DMS 273 treated with DMSO at 0.1 percent for 48 hours (cell line): ENCODE data around the gene URB1.
A peak's percentile ranks its signal among the peaks of the same experiment; 100 is the strongest.
"Not testable (repeated sequence)": the region's sequence is repeated elsewhere in the genome, so short reads cannot be mapped to it uniquely, and the experiment has no call there.

Experiments
- DNase-seq: peaks from one replicate; lab custom pipeline; 2025; lab: John Stamatoyannopoulos, UW

The URB1 gene, protein sequence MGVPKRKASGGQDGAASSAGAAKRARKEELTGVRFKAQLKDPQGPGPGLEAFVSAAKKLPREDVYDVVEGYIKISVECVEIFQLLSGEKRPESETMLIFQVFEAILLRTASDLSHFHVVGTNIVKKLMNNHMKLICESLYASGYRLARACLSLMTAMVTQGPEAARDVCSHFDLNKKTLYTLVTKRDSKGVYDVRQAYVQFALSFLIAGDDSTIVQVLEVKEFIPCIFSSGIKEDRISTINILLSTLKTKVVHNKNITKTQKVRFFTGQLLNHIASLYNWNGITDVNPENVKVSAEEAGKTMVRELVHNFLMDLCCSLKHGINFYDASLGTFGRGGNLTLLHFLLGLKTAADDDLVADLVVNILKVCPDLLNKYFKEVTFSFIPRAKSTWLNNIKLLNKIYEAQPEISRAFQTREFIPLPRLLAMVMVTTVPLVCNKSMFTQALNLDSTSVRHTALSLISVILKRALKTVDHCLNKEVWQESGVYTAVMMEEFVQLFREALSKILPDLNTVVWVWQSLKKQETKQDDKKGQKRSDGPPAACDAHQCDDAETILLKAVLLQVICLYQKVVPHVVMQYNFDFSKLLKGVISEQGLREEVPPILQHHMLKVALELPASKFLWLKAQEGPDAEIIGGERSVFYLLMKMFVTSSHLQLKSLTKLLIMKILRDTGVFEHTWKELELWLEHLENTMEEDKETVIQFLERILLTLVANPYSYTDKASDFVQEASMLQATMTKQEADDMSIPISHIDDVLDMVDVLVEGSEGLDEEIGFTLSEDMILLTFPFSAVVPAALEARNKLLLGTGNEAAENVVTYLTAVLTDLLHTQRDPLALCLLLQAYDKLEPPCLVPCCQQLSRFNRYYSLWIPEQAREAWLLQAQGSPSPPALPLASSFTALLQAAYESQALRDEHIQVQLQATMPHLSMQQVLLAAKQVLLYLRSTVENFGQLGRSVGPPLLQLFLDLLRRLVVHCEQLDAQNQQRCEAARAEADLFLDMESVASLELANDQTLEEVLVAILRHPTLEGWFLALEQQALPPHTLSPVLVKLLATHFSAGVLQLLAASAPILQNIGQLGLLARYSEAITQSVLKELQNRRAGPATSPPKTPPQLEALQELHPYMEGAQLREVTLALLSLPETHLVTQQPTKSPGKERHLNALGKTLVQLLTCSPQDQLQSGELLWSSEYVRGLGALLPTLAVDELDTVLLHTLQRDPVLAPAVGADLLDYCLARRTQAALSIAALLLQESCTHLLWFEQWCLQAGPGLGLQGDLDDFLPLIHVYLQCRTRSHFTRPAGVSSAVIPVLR (N-terminal part only)

DNA sequence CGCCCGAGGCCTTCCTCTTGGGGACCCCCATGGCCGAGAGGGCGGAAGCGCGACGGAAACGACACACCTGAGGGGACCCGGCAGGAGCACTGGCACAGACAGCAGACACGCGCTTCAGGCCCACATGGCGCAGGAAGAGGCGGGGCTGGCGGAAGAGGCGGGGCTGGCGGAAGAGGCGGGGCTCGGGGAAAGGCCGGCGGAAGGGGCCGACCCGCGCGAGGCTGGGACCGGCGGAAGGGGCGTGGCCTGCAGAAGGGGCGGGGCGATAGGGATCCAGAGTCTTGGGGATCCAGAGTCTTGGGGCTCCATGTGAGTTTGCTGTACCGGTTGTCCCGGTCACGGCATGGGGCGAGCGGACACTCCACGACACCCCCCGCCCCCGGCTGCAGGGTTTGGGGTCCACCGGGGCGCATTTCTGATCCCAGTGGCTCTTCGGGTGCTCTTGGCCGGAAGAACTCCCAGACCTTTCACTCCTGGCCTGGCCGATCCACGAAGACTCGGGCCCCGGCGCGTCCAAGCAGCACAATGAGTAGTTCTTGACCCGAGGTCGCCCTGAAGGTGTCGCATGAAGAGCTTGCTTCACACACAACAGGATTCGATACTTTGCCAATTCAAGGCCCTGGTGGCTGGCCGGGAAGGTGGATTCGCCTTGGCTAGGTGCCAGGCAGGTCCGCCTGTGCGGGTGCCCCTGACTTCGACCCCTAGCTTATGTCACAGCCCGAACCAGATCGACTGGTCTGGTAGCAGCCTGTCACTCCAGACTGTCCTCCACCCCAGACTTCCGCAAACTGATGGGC lies at the start of gene URB1:
URB1 (minus strand) TSS at position 133 of the 797 bp plus-strand sequence; CDS start at position 31, 102 bp downstream.
- DNase-seq = peak; percentile 53

DNA sequence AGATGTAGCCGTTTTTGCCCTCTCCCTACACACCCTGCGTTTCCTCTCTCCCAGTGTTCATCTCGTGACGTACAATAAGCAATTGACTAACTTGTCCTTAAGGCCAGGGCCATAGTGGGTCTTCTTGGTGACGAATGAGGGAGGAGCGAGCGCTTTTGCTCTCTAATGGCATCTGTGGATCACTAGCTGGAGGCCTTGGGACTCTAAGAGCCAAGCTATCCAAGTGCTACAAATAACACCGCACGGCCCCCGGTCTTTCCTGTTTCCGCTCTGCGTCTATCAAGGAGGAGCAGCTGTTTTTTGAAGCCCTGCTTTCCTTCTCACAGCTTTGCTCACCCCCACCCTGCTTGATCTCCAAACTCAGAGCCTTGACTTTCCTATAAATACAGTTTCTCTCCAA lies 44.9 kb upstream of the URB1 start:
- no peak for DNase-seq

DNA sequence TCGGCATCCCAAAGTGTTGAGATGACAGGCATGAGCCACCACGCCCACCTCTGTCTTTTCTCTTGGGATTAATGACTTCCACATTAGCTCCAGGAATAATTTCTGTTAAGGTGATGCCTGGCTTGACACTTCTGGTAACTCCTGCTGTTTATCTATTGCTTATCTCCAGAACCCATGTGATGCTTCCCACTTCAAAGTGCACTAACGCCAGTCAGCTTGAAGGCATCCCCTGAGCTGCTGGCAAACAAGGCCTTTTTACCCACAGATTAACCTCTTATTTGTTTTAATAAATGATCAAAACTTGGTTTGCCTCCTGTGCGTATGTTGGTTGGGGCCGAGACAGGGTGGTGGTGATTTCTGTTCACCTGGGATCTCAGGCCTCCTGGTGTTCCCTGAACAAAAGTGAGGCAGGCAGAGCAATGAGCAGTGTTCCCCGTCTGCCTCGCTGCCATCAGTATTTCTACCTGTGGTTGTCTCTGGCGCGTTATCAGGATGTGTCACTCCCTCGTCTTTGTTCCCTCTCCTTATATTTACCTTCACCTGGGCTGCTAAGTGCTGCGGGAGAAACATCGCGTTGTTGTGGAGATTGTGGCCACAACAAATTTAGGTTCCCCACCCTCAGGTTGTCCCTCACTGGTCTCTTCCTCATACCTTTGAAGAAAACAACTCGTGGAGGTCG lies 40.3 kb upstream of the URB1 start:
- not testable (repeated sequence) for DNase-seq

DNA sequence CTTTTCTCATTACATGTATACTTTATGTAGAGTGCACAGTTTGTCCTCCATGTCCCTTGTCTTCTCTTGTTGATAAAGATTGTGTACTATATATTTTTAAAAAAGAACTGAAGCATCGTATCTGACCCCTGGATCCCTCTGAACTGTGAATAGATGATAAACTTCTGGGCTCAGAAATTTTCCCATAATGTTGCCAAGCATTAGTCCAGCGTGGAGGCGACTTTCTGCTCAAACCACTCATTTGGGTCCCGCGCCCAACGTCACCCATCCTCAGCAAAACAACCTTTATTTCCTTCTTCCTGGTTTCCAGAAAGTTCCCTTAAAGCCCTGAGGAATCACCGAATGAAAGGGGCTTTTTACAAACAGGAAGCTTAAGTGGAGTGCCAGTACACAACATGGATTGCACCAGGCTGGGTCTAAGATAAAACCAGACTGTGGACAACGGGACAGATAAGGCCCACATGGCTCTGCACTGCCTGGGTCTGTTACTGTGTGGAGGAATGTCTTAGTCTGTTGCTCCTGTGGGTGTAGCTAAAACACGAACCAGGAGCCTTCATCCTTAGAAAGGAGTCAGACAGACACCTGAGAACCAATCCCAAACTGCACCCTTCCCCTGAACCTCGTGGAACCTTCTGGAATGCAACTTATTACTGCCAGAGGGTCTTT lies 35.3 kb upstream of the URB1 start:
- no peak for DNase-seq

DNA sequence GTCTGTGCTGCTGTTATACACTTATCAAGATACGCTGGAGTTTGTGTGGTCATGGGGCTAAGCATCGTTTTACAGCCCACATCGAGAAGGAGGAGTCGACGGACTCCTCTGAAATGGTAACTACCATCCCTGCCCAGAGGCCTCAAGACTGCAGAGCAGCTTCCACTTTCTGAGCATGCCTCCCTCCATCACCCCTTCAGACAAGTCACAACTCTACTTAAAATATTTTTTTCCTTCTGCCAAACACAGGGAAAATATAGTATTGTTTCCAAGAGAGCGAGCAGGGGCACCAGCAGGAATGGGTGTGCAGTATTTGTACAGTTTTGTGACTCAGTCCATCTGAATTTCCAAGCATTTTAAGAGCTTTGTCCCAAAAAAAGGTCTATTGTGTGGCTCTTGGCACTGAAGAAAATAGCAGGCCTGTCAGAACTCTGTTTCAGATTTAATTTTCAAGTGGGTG lies 33.8 kb upstream of the URB1 start:
- no peak for DNase-seq

DNA sequence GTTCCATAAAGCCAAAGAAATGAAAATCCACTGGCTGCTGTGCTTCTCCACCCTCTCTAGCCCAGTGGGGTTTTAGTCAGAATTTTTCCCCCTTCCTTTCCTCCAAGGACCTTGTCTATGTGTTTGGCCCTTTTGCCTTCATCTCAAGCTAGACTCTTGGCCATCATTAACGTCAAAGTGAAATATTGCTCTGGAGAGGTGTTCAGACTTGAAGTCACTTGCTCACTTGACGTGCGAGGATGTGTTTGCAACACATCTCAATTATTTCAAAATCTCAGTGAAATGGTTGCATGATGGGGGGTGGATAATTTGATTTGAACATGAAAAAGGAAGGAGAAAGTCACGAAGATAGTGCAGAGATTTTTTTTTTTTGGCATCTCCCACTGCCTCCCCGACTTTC lies 33.3 kb upstream of the URB1 start:
- DNase-seq = no peak

DNA sequence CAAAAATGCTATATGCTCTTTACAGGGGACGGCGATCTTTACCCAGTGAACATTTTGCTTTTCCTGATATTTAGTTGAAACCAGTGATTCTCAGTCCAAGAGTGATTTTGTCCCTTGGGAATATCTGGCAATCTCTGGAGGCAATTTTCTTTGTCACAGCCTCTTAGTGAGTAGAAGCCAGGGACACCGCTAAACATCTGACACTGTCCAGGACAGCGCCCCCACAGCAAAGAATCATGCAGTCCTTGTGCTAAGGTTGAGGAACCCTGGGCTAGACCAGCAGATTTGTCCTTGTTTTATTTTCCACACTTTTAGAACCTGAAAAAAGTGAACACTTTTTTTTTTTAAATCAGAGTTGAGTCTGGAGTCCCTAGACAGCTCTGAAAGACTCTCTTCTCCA lies 32.8 kb upstream of the URB1 start:
- no peak for DNase-seq

DNA sequence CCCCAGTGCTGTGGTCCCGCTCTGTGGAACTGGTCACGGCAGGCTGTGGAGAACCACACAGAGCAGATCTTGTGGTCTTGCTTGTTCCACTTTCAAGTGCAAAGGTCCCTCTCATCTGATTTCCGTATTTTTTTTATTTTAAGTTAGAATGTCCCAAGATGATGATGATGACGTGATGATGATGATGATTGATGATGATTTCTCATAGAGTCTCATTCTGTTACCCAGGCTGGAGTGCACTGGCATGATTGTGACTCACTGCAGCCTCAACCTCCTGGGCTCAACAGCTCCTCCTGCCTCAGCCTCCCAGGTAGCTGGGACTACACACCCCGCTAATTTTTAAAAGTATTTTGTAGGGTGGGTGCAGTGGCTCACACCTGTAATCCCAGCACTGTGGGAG lies 31.9 kb upstream of the URB1 start:
- no peak for DNase-seq

DNA sequence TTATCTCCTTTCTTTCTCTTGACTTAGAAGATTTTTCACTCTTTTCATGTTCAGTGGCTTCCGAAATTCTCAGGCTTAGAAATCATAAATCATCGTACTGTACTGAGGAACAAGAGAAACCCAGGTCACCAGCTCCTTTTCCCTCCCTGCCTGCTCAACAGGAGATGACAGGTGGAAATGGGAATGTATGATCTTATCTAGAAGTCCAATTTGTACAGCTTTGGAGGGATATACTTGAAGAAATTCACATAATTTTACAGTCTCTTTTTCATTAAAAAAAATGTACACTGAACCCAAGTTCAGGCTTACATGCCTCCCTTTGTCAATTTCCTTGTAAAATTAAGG lies 31.4 kb upstream of the URB1 start:
- no peak for DNase-seq

DNA sequence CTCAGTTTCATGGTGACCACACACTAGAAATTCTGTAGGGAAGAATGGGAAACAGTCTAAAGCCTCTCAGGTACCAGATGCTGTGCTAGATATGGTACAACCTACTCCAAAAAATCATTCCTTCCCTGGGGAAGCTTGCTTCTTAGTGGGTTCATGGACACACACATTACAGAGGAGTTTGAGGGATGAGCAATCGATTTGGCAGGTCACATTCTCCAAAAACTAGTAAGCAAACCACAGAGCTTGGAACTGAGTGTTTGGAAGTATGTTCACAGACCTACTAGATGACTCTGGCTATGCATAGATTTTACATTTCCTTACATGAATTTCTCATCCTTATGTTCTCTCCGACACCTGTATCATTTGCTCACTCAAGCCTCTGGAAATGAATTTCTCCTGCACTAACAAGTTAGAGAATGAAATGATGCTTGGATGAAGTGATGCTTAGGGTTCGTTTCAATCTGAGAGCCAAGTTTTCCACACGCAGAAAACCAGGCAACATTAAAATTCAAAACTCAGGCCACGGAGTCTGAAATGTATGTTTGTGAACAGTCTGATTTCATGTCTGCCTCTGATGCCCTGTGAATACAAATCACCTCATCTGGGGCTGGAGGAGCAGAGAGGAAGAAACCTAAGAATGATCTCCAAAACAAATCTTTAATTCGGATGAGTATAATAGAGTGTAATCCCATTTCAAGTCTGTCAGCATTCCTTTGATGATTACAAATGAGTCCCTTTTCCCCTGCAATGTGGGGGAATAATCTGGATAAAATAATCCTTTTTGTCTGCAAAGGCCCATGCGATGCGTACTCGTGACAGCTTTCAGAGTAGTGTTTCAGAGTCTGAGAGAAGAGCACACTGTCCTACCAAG lies 30.7 kb upstream of the URB1 start:
- DNase-seq = no peak

DNA sequence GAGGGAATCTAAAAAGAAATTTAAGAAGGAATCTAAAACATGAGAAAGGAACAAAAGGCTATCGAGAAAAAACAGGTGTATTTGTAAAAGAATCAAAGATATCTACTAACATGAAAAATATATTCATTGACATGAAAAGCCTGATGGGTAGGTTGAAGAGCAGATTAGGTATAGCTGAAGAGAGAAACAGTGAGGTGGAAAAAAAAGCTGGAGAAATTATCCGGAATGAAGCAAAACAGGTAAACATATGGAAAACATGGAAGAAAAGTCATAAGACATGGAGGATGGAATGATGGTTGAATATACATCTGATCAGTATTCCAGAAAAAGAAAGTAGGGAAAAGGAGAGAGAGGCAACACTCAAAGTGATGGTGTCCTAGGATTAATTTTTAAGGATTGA lies 29.3 kb upstream of the URB1 start:
- DNase-seq = no peak

DNA sequence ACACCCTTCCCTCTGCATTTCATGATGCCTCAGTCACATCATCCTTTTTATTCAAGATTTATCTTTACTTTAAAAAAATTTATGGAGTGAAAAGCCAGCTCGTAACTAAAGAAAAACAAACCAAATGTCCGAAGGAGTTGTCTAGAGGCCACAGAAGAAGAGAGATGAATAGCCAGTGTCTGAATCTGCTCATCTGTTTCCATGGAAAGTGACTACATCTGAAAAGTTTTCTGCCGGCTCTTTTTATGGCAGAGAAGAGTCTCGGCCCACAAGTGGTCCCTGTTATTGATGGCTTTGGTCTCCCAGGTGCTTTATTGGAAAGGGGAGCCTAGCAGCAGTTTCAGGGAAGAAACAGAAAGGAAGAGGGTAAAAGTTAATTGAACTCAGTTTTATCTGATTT lies 25.3 kb upstream of the URB1 start:
- DNase-seq = no peak

DNA sequence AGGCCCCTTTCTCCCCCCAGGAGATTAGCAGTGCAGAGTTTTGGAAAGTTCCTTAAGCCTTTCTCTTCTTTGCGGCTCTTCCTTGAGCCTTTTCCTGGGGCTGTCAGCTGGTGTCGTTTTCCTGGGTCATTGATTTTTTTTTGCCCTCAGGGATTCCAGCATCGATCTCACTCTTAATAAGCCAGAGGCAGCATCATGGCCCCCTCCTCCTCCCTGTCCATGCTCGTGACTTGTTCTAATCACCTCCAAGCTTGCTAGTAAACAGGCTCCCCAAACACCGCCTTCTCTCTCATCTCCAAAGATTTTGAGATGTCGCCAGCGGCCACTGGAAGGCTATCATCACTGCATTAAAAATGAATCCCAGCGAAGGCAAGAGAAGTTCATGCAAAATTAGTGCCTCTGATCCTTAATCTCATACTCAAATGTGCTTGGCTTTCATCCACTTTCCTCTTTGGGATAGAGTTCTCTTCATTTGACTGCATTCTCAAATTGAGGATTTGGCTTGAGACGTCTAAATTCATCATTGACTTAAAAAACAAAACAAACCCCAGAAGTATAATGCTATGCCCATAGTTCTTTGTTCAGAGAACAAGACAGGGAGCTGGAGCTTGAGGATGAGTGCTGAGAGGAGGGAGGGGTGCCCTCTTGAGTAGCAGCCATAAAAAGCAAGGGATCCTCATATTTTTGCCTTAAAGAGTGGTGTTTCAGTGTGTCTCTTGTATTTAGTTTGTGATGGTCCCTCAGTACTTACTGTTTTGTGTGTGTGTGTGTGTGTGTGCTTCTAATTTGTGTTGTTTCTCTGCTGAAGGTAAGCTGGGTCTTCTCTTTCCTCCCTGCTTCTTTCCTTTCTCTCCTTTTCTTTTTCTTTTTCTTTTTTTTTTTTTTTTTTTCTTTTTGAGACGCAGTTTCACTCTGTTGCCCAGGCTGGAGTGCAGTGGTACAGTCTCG lies 22.9 kb upstream of the URB1 start:
- DNase-seq = no peak

DNA sequence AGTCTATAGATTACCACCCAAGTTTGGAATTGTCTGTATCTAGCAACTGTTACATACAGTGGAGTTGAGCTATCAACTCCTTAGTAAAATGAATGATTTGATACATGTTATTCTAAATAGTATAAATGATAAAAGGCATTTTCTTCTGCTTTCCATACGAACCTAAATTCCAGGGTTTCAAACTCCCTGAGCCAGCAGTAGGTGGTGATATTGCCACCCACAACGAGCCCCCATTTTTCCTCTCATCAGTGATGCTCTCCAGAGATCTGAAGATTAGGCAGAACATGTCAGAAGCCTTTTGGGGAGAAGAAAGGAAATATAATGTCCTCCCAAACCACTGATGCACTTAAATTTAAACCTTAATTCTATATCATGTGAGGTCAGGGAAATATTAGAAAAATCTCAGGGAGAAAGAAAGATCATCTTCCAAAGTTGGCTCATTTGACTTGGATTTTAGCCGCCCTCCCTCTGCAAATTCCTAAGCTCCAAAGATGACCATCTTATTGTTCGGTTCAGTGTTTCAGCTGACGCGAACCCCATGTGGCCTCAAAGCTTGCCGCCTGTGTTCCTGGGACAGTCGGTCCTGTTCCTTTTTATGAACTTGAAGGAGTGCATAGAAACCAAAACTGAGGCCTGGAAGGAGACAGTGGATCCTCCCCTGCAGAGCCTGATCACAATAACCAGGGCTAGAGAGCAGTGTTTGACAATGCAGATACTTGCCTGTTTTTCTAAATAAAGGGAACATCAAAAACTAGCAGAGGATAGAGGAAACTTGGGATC lies 22.0 kb upstream of the URB1 start:
- no peak for DNase-seq

DNA sequence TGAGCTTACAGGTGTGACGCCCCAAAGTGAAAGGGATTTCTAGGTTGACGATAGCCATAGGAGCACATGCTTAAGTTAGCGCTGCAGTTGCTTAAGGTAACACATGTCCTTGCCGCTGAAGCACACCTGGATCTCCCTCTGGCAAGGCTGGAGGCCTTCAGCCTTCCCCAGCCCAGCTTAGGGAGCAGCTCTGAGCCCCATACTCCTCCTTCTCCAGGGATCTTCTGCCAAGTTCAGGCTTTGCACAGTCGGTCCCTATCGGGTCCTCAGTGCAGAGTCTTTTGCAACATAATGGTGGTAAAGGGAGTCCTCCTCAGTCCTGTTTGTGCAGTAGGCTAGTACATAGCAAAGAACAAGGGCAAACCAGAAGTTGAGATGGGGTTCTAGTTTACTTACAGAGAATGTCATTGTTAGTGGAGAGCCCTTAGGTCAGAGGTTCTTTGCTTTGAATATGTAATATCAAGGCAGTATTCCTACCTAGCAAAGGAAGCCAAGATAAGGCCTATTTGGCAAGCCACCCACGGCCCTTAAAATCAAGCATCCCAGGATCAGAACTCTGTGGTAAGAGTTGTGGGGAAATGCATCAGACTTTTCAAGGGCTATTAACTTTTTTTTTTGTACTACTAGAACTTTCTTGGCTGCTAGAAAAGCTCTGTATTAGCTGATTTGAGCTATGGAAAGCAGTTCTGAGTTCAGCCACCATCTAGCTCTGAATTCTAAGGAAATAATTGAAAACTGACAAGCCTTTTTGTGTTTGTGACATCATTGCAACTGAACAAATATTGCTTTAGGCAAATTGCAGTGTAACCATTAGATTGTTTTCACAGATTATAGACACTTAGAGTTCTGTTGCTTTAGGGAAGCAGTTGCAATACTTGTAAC lies 21.1 kb upstream of the URB1 start:
- no peak for DNase-seq

DNA sequence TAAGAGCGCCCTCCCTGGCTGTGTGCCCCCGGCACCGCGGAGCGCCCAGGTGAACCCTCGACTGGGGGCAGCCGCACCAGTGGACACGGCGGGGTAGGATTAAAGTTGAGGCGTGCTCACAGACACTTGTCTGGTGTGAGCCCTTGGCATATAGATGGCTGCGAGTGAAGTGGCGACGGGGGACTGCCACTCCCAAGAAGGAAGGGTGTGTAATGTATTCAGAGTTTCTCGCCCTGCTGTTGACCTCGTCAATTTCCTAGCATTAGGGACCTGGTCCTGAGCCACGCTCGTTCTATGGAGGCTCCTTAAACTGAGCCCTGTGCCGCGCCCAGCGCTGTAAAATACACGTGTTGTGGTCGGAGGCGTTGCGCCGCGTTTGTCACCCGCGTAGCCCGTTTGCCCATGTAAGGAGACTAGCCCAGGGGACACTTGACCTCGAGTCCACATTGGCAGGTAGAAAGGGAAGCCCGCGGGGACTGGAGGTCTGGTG lies 20.2 kb upstream of the URB1 start:
- DNase-seq = no peak
